Upper lobe of left lung (tissue), 6 donors: Measurements from ENCODE around the gene AGAP3. TPM values are rescaled to one million over a fixed set of nuclear protein-coding genes. Genes with fewer than 3 reads are reported as not detected.

Source experiments
- ATAC-seq, 2 donors: fragments of 200-7000 bp; cut with Tn5 transposase; one replicate each; pipeline ENCODE4 v1.9.1; 2022; ENCODE audit warnings: mild to moderate bottlenecking in 2 of 2, moderate library complexity in 2 of 2; ENCODE audit not compliant: low FRiP score in 2 of 2
- DNase-seq, 2 donors: peaks; one replicate each; pipeline ENCODE4 v3.0.0-alpha.2; 2019 to 2020
- H3K27ac ChIP-seq, 4 donors: fragments of 200-600 bp; sonication (generic); one replicate each; pipeline ENCODE4 v1.5.1; 2016 to 2019
- H3K27me3 ChIP-seq, 4 donors: fragments of 200-600 bp; sonication (generic); one replicate each; pipeline ENCODE4 v1.5.1; 2017 to 2019
- H3K36me3 ChIP-seq, 4 donors: fragments of 200-600 bp; sonication (generic); one replicate each; pipeline ENCODE4 v1.5.1; 2016 to 2019
- H3K4me1 ChIP-seq, 4 donors: fragments of 200-600 bp; sonication (generic); one replicate each; pipeline ENCODE4 v1.5.1; 2018 to 2019
- H3K4me3 ChIP-seq, 4 donors: fragments of 200-600 bp; sonication (generic); one replicate each; pipeline ENCODE4 v1.5.1; 2017 to 2019; ENCODE audit warnings: mild to moderate bottlenecking in 2 of 4, moderate library complexity in 1 of 4
- H3K9me3 ChIP-seq, 4 donors: fragments of 200-600 bp; sonication (generic); one replicate each; pipeline ENCODE4 v1.5.1; 2018 to 2019
- EP300 ChIP-seq, 4 donors: sonication (generic); formaldehyde crosslinking; IDR thresholded peaks; one replicate each; pipeline ENCODE4 v1.5.1; 2017; ENCODE audit warnings: antibody characterized with exemption in 4 of 4, control low read depth in 2 of 4
- POLR2A ChIP-seq, 4 donors: fragments of 450-650 bp; IDR thresholded peaks; one replicate each; pipeline ENCODE4 v1.5.1; 2016 to 2017; ENCODE audit warnings: antibody characterized with exemption in 4 of 4, mild to moderate bottlenecking in 2 of 4
- POLR2AphosphoS5 ChIP-seq, 2 donors: sonication (generic); formaldehyde crosslinking; IDR thresholded peaks; one replicate each; pipeline ENCODE4 v1.5.1; 2017; ENCODE audit warnings: antibody characterized with exemption in 2 of 2
- WGBS, 2 donors: methylation state at CpG; one replicate each; pipeline ENCODE4 v1.1.5; 2017 to 2018; 5-methylcytosine and 5-hydroxymethylcytosine counted together
- total RNA-seq, 6 donors: library from RNA; depleted of rRNA in 4 of 6; stranded (reverse); fragments of >200 nt in 4 of 6; gene quantifications; one replicate each; pipeline versions ENCODE4 v1.1.0 to v1.2.1, GENCODE V29; 2016 to 2021
- TF ChIP-seq, protein P1 (sequence below), 6 experiments: fragments of 450-650 bp in 4 of 6; fragments of 200-600 bp in 2 of 6; sonication (generic) in 2 of 6; IDR thresholded peaks; one replicate each; pipeline ENCODE4 v1.5.1; 2016 to 2019; ENCODE audit warnings: antibody characterized with exemption in 6 of 6
- donor health status: DM: no; HTN: no; CAD: no; lungs with moderate emphysema.
- donor health status: DM: no; HTN: yes; CAD: no; lungs with severe emphysema.

The AGAP3 gene
- total RNA-seq, 6 donors from 2014 or later, result 122 to 350 (median 182) TPM

DNA sequence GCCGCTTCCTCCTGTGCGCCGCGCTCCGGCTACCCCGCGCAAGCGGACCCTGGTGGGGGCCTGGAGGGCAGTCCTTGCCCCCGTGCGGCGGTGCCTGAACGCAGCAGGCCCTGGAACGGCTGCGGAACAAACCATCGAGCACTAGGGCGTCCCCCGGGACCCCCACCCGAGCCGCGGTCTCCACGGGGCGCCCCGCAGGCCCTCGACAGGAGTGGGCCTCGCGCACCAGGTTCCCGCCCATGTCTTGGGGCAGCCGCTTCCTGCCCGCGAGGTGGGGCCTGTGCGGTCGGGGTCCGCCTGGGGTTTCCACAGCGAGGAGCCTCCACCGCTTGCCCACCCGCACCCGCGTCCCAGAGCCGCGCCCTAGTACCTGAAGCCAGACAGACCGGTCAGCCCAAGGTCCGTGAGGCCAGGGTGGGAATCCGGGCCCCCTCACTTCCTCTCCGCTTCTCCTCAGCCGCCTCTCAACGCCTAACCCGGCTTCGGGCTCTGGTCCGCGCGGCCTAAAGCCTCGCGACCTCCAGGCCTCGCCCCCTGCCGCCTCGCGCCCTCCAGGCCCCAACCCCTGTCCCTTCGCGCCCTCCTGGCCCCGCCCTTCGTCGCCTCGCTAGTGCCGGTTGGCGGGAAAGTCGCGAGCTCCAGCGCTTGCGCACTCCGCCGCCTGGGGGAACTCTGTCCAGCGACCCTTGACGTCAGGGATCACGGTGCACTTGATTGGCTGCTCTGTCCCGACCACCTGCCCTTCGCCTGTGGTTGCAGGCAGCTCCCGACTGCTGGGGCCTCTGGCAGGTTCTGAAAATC is 88.2 kb downstream of the AGAP3 start:
- TF ChIP-seq EP300 (IDR thresholded peaks at IDR 0.05) (no peak), POLR2AphosphoS5 (IDR thresholded peaks at IDR 0.05) (no peak), POLR2A (IDR thresholded peaks at IDR 0.05) (no peak)
- TF ChIP-seq, protein P1, sequence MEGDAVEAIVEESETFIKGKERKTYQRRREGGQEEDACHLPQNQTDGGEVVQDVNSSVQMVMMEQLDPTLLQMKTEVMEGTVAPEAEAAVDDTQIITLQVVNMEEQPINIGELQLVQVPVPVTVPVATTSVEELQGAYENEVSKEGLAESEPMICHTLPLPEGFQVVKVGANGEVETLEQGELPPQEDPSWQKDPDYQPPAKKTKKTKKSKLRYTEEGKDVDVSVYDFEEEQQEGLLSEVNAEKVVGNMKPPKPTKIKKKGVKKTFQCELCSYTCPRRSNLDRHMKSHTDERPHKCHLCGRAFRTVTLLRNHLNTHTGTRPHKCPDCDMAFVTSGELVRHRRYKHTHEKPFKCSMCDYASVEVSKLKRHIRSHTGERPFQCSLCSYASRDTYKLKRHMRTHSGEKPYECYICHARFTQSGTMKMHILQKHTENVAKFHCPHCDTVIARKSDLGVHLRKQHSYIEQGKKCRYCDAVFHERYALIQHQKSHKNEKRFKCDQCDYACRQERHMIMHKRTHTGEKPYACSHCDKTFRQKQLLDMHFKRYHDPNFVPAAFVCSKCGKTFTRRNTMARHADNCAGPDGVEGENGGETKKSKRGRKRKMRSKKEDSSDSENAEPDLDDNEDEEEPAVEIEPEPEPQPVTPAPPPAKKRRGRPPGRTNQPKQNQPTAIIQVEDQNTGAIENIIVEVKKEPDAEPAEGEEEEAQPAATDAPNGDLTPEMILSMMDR (IDR thresholded peaks at IDR 0.05), result no peak
- DNase-seq (peak; percentile 31 to 89), ATAC-seq (no peak)
- Histone ChIP-seq H3K4me1 (peaks cover 0 to 4% (median 0%) of the 10 kb centered on the region in 4 donors), H3K36me3 (no peaks in the 10 kb centered on the region), H3K4me3 (no peak overlapping the region), H3K27ac (no peak overlapping the region), H3K27me3 (peaks cover 0 to 3% (median 0%) of the 10 kb centered on the region in 4 donors), H3K9me3 (no peaks in the 10 kb centered on the region)
- 60 to 67% methylated on average over 31 to 69 of the region's 77 CpGs for WGBS, 2 donors

DNA sequence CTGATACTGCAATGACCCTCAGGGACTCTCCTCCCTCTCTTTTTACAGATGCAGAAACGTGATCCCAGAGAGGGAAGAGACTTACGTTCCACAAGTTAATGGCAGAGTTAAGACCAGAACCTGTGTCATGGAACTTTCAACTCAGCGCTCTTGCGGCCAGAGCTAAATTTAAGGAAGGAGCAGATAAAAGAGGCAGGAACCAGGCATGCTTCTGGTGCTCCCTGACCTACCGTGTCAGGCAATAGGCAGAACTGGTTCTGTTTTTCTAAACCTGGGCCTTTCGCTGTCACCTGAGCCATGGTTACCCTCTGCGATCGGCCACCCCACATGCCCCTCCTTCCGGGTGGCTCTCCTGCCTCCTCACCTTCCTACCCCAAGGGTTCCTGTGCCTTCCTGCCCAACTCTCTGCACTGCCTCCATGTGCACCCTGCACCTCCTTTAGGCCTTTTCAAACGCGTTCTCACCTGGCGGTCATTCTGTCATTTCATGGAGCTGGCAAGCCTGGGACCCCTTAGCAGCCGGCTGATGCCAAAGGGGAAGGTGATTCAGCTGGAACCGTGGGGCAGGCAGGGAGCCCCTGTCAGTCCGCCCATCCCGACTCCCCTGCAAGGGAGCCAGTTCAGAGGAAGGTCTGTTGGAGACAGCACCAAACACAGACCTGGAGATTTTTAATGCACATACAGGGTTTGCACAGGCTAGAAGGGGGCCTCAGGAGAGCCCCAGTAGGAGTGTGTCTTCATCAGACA is 88.9 kb downstream of the AGAP3 start:
- Histone ChIP-seq H3K27ac (no peak overlapping the region), H3K36me3 (no peaks in the 10 kb centered on the region), H3K4me3 (no peak overlapping the region), H3K4me1 (peaks cover 0 to 4% (median 0%) of the 10 kb centered on the region in 4 donors), H3K27me3 (no peaks in the 10 kb centered on the region), H3K9me3 (no peaks in the 10 kb centered on the region)
- TF ChIP-seq POLR2A (IDR thresholded peaks at IDR 0.05), result no peak
- TF ChIP-seq, protein P1 (IDR thresholded peaks at IDR 0.05), result no peak
- no peak for TF ChIP-seq EP300 (IDR thresholded peaks at IDR 0.05)
- TF ChIP-seq POLR2AphosphoS5 (IDR thresholded peaks at IDR 0.05), result no peak
- no peak for DNase-seq
- no peak for ATAC-seq
- 81 to 88% methylated on average over 16 of the region's 16 CpGs for WGBS, 2 donors

DNA sequence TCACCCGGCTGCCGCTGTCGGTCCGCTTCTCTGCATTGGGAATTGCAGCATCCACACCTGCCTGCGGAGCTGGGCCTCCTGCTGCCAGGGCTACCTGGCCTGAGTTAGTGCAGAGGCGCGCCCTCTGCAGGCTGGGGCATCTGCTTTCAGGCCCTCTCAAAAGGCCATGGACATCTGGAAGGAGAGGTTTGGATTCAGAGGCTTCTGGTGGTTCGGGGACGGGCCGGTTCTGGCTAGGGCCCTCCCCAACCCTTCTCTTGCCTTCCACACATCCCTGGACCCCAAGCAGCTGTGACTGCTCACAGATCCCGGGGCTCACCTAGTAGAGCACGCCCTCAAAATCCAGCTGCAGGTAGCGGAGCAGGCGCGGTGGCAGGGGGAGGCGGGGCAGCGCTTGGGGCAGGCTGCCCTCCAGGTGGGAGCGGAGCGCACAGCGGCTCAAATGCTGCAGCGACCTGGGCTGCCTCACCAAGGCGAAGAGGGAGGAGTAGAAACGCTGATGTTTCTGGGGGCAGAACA is 89.6 kb downstream of the AGAP3 start:
- DNase-seq (peak in 1 of 2 donors; percentile 70), ATAC-seq (no peak)
- H3K4me3 ChIP-seq, result no peak overlapping the region
- 72 to 83% methylated on average over 10 to 23 of the region's 23 CpGs for WGBS, 2 donors
- H3K4me1 ChIP-seq, result peaks cover 0 to 4% (median 0%) of the 10 kb centered on the region in 4 donors
- H3K9me3 ChIP-seq, result no peaks in the 10 kb centered on the region
- TF ChIP-seq POLR2AphosphoS5 (IDR thresholded peaks at IDR 0.05) (no peak), POLR2A (IDR thresholded peaks at IDR 0.05) (no peak), EP300 (IDR thresholded peaks at IDR 0.05) (no peak)
- TF ChIP-seq, protein P1 (IDR thresholded peaks at IDR 0.05), result no peak
- no peaks in the 10 kb centered on the region for H3K36me3 ChIP-seq
- no peak overlapping the region for H3K27ac ChIP-seq
- H3K27me3 ChIP-seq, result no peaks in the 10 kb centered on the region

DNA sequence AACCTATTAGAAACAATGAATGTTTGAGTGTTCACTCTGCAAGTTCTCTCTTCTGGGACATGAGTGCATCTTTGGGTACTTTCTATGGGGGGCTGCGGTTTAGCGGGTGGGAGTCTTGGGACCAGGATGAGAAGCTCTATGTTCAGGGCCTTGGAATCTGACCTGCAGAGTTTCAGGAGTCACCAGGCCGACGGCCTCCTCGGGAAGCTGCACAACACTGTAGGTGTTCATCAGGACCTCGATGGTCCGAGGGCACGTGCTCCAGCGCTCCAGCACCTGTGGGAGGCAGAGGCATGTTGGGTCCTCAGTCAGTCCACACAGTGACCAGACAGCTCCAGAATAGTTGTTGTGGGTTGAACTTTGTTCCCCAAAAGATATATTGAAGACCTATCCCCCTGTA is 90.1 kb downstream of the AGAP3 start:
- H3K27me3 ChIP-seq, result no peaks in the 10 kb centered on the region
- ATAC-seq, result no peak
- WGBS, 2 donors, result 83 to 89% methylated on average over 1 to 9 of the region's 9 CpGs
- DNase-seq, result no peak
- peaks cover 0 to 4% (median 0%) of the 10 kb centered on the region in 4 donors for H3K4me1 ChIP-seq
- H3K27ac ChIP-seq, result no peak overlapping the region
- H3K4me3 ChIP-seq, result no peak overlapping the region
- TF ChIP-seq POLR2A (IDR thresholded peaks at IDR 0.05) (no peak), POLR2AphosphoS5 (IDR thresholded peaks at IDR 0.05) (no peak), EP300 (IDR thresholded peaks at IDR 0.05) (no peak)
- TF ChIP-seq, protein P1 (IDR thresholded peaks at IDR 0.05), result no peak
- H3K36me3 ChIP-seq, result no peaks in the 10 kb centered on the region
- H3K9me3 ChIP-seq, result no peaks in the 10 kb centered on the region
